ENCODE data around the gene F2RL1. TPM values are rescaled to one million over a fixed set of nuclear protein-coding genes. Genes with fewer than 3 reads are reported as not detected.
A peak's percentile ranks its signal among the peaks of the same experiment; 100 is the strongest.

The F2RL1 gene
- total and polyA plus RNA-seq, 2 experiments from 2014 or later: 130 to 210 TPM

- no peak overlapping the region for H3K4me2 ChIP-seq
- WGBS (ENCODE audit: low lambda C conversion rate, missing lambda C conversion rate): 62% methylated on average over 3 of the region's 3 CpGs
These were observed 17.0 kb upstream of the F2RL1 start for GRCh38 chr5:76801803-76802195.

GRCh38 chr5:76804266-76804665 lies 14.6 kb upstream of the F2RL1 start:
- Histone ChIP-seq H2AFZ (no peak overlapping the region), H3K36me3 (replicated peaks; ENCODE audit: insufficient read depth, low read depth) (no peaks in the 10 kb centered on the region), H3K9me3 (ENCODE audit: low read depth) (no peaks in the 10 kb centered on the region), H3K4me2 (no peak overlapping the region), H3K27ac (peak overlapping the region; percentile 95), H3K79me2 (no peaks in the 10 kb centered on the region), H3K27me3 (no peaks in the 10 kb centered on the region), H3K9me2 (replicated peaks; ENCODE audit: insufficient read depth) (no peaks in the 10 kb centered on the region), H4K20me1 (ENCODE audit: insufficient read depth, poor library complexity, severe bottlenecking) (no peaks in the 10 kb centered on the region), H3K4me1 (ENCODE audit: insufficient read depth) (peaks cover 11% of the 10 kb centered on the region), H3K4me3 (no peak overlapping the region)
- 87% methylated on average over 8 of the region's 8 CpGs for WGBS (ENCODE audit: low lambda C conversion rate, missing lambda C conversion rate)
- TF ChIP-seq EZH2phosphoT487 (IDR thresholded peaks at IDR 0.05; ENCODE audit: low read depth, severe bottlenecking, unreplicated experiment): no peak
- TF ChIP-seq CTCF (IDR thresholded peaks at IDR 0.05; ENCODE audit: poor library complexity): no peak
- TF ChIP-seq EZH2 (IDR thresholded peaks at IDR 0.05; ENCODE audit: borderline replicate concordance): no peak
- DNase-seq (ENCODE audit: low spot score): peak; percentile 54

More at GRCh38 chr5:76801803-76802195, 17.0 kb upstream of the F2RL1 start:
- Histone ChIP-seq H3K4me3 (no peak overlapping the region), H3K36me3 (replicated peaks; ENCODE audit: insufficient read depth, low read depth) (no peaks in the 10 kb centered on the region), H3K9me2 (replicated peaks; ENCODE audit: insufficient read depth) (no peaks in the 10 kb centered on the region), H3K27me3 (no peaks in the 10 kb centered on the region), H4K20me1 (ENCODE audit: insufficient read depth, poor library complexity, severe bottlenecking) (no peaks in the 10 kb centered on the region), H2AFZ (no peak overlapping the region), H3K79me2 (no peaks in the 10 kb centered on the region), H3K4me1 (ENCODE audit: insufficient read depth) (peaks cover 5% of the 10 kb centered on the region), H3K9me3 (ENCODE audit: low read depth) (no peaks in the 10 kb centered on the region), H3K27ac (peak overlapping the region; percentile 67)
- TF ChIP-seq CTCF (IDR thresholded peaks at IDR 0.05; ENCODE audit: poor library complexity) (no peak), EZH2 (IDR thresholded peaks at IDR 0.05; ENCODE audit: borderline replicate concordance) (no peak), EZH2phosphoT487 (IDR thresholded peaks at IDR 0.05; ENCODE audit: low read depth, severe bottlenecking, unreplicated experiment) (no peak)
- no peak for DNase-seq (ENCODE audit: low spot score)

GRCh38 chr5:76805821-76806505 lies 12.9 kb upstream of the F2RL1 start:
- H3K4me1 ChIP-seq (ENCODE audit: insufficient read depth): peaks cover 11% of the 10 kb centered on the region
- H4K20me1 ChIP-seq (ENCODE audit: insufficient read depth, poor library complexity, severe bottlenecking): no peaks in the 10 kb centered on the region
- H3K27ac ChIP-seq: peak overlapping the region; percentile 95
- DNase-seq (ENCODE audit: low spot score): peak; percentile 83
- peak overlapping the region; percentile 66 for H3K4me2 ChIP-seq
- H3K9me2 ChIP-seq (replicated peaks; ENCODE audit: insufficient read depth): no peaks in the 10 kb centered on the region
- H3K79me2 ChIP-seq: no peaks in the 10 kb centered on the region
- H3K27me3 ChIP-seq: no peaks in the 10 kb centered on the region
- TF ChIP-seq CTCF (IDR thresholded peaks at IDR 0.05; ENCODE audit: poor library complexity) (no peak), EZH2 (IDR thresholded peaks at IDR 0.05; ENCODE audit: borderline replicate concordance) (no peak), EZH2phosphoT487 (IDR thresholded peaks at IDR 0.05; ENCODE audit: low read depth, severe bottlenecking, unreplicated experiment) (no peak)
- H3K4me3 ChIP-seq: no peak overlapping the region
- H3K36me3 ChIP-seq (replicated peaks; ENCODE audit: insufficient read depth, low read depth): no peaks in the 10 kb centered on the region
- no peak overlapping the region for H2AFZ ChIP-seq
- no peaks in the 10 kb centered on the region for H3K9me3 ChIP-seq (ENCODE audit: low read depth)
- WGBS (ENCODE audit: low lambda C conversion rate, missing lambda C conversion rate): 18% methylated on average over 7 of the region's 7 CpGs

All from hepatocyte (in vitro differentiated cells).